Body of pancreas (tissue), 4 donors: ENCODE results near the gene UBE2E2. TPM values are rescaled to one million over a fixed set of nuclear protein-coding genes. Genes with fewer than 3 reads are reported as not detected.

ENCODE experiments used
- ATAC-seq: fragments of 150-250 bp; one replicate; pipeline ENCODE4 v1.9.1; 2016
- DNase-seq, 4 donors: peaks; one replicate each; pipeline ENCODE4 v3.0.0-alpha.2; 2019
- H3K27ac ChIP-seq, 4 donors: fragments of 200-600 bp; sonication (generic); 1 replicate in 3 of 4; 2 replicates in 1 of 4; pipeline versions ENCODE4 v1.5.1 to v1.6.1; 2016 to 2019; ENCODE audit warnings: mild to moderate bottlenecking in 1 of 4, mixed read lengths in 1 of 4, moderate library complexity in 1 of 4
- H3K27me3 ChIP-seq, 2 donors: fragments of 200-600 bp; sonication (generic); one replicate each; pipeline ENCODE4 v1.6.0; 2016; ENCODE audit warnings: mild to moderate bottlenecking in 1 of 2
- H3K36me3 ChIP-seq, 2 donors: fragments of 200-600 bp; sonication (generic); replicated peaks in 1 of 2; 2 replicates each; pipeline ENCODE4 v1.5.1; 2016; ENCODE audit warnings: low read depth in 2 of 2; ENCODE audit not compliant: insufficient read depth in 1 of 2
- H3K4me1 ChIP-seq: fragments of 200-600 bp; sonication (generic); one replicate; pipeline ENCODE4 v1.6.0; 2016
- H3K4me3 ChIP-seq, 2 donors: fragments of 200-600 bp; sonication (generic); 1 replicate in 1 of 2; 2 replicates in 1 of 2; pipeline ENCODE4 v1.5.1; 2016 to 2019
- H3K9me3 ChIP-seq, 3 donors: fragments of 200-600 bp; sonication (generic); 1 replicate in 2 of 3; 2 replicates in 1 of 3; pipeline ENCODE4 v1.5.1; 2016
- POLR2A ChIP-seq, 3 donors: fragments of 450-650 bp; IDR thresholded peaks; one replicate each; pipeline ENCODE4 v1.6.1; 2016; ENCODE audit warnings: antibody characterized with exemption in 3 of 3, mild to moderate bottlenecking in 2 of 3
- WGBS, 2 donors: methylation state at CpG; one replicate each; pipeline ENCODE4 v1.1.5; 2017; 5-methylcytosine and 5-hydroxymethylcytosine counted together
- intact Hi-C: fragments of 100-400 bp; cut with DNase I; formaldehyde crosslinking; loops from one replicate; pipeline ENCODE4 v1.15.1; 2023
- total RNA-seq, 2 donors: library from RNA; depleted of rRNA; stranded (reverse); fragments of >200 nt; gene quantifications; one replicate each; pipeline ENCODE4 v1.1.0, GENCODE V29; 2016
- TF ChIP-seq, protein P1 (sequence below), 7 experiments: fragments of 450-650 bp in 4 of 7; fragments of 200-600 bp in 3 of 7; sonication (generic) in 3 of 7; IDR thresholded peaks; one replicate each; pipeline ENCODE4 v1.5.1; 2016 to 2019; ENCODE audit warnings: antibody characterized with exemption in 7 of 7

UBE2E2 gene
- total RNA-seq, 2 donors from 2014 or later = 7.8 to 23.7 TPM

DNA sequence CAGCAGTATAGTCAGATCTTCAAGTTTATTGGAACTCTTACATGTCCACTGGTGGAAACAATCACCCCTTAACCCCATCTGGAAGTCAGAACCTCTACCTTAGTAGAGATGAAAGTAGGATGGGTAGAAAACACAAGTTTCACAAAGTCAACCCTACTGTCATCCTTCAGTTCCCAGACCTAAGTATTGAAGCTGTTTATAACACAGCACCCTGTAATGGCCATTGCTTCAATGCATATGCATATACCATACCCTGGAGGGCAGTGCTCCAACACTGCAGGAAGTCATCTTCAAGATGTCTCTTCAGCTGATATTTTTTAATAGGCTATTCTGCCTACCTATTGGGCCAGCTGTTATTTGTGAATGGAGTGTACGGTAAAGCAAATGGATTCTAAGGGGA is 241.3 kb downstream of the UBE2E2 start:
- no peak for DNase-seq
- intact Hi-C loops = no loop called here
- no peak for TF ChIP-seq POLR2A (IDR thresholded peaks at IDR 0.05)
- TF ChIP-seq, protein P1, sequence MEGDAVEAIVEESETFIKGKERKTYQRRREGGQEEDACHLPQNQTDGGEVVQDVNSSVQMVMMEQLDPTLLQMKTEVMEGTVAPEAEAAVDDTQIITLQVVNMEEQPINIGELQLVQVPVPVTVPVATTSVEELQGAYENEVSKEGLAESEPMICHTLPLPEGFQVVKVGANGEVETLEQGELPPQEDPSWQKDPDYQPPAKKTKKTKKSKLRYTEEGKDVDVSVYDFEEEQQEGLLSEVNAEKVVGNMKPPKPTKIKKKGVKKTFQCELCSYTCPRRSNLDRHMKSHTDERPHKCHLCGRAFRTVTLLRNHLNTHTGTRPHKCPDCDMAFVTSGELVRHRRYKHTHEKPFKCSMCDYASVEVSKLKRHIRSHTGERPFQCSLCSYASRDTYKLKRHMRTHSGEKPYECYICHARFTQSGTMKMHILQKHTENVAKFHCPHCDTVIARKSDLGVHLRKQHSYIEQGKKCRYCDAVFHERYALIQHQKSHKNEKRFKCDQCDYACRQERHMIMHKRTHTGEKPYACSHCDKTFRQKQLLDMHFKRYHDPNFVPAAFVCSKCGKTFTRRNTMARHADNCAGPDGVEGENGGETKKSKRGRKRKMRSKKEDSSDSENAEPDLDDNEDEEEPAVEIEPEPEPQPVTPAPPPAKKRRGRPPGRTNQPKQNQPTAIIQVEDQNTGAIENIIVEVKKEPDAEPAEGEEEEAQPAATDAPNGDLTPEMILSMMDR (IDR thresholded peaks at IDR 0.05) = no peak
- 100% methylated on average over 1 of the region's 1 CpG for WGBS, 2 donors
- Histone ChIP-seq H3K27me3 (no peaks in the 10 kb centered on the region), H3K36me3 (no peaks in the 10 kb centered on the region), H3K4me3 (no peak overlapping the region), H3K4me1 (no peaks in the 10 kb centered on the region), H3K27ac (no peak overlapping the region), H3K9me3 (no peaks in the 10 kb centered on the region)
- ATAC-seq = no peak

DNA sequence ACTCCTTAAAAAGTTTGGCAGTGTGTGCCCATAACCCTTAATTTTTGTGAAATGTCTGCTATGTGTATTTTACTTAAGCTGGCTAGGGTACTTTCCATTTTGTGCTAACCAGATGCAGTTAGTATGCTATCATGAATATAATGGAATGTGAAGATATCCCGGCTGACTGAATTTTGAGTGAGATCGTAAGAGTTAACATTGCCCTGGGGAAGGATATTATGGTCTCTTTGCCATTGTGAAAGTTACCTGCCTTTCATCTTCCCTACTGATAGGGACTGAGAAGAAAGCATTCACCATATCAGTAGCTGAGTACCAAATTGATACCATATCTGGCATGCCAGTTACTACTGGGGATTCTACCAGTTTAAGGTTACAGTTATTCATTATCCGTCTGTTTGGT is 243.2 kb downstream of the UBE2E2 start:
- no peak overlapping the region for H3K27ac ChIP-seq
- H3K36me3 ChIP-seq = no peaks in the 10 kb centered on the region
- no peak overlapping the region for H3K4me3 ChIP-seq
- ATAC-seq = no peak
- 87 to 88% methylated on average over 3 of the region's 3 CpGs for WGBS, 2 donors
- H3K9me3 ChIP-seq = no peaks in the 10 kb centered on the region
- intact Hi-C loops = no loop called here
- TF ChIP-seq, protein P1 (IDR thresholded peaks at IDR 0.05) = no peak
- TF ChIP-seq POLR2A (IDR thresholded peaks at IDR 0.05) = no peak
- H3K27me3 ChIP-seq = no peaks in the 10 kb centered on the region
- no peaks in the 10 kb centered on the region for H3K4me1 ChIP-seq
- DNase-seq = no peak

DNA sequence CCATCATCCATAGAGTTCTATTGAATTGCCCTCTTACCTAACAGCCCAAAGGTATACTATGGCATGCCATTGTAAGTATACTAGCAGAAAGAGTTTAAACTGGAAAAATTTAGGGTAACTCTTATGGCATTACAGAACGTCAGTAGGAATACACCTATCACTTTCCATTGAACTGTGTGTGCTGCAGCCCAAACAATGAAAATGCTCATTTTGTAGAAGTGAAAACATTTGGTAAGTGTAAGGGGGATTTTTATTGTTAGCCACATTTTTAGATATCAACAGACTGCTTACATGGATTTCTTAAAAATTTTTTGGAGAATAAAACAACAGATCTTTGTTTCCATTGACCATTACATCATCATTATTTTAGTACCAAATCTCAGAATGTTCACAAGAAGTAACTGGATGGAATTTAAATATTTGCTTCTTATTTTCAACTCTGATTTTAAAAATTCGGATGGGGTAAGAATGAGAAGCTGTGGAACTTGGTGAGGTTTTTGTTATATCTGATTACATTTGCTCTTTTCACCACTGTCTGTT is 245.9 kb downstream of the UBE2E2 start:
- no peak for ATAC-seq
- TF ChIP-seq, protein P1 (IDR thresholded peaks at IDR 0.05) = no peak
- TF ChIP-seq POLR2A (IDR thresholded peaks at IDR 0.05) = no peak
- Histone ChIP-seq H3K27me3 (no peaks in the 10 kb centered on the region), H3K4me1 (no peaks in the 10 kb centered on the region), H3K9me3 (no peaks in the 10 kb centered on the region), H3K36me3 (no peaks in the 10 kb centered on the region), H3K4me3 (no peak overlapping the region), H3K27ac (no peak overlapping the region)
- DNase-seq = no peak
- intact Hi-C loops = no loop called here
- 78 to 85% methylated on average over 2 of the region's 2 CpGs for WGBS, 2 donors

DNA sequence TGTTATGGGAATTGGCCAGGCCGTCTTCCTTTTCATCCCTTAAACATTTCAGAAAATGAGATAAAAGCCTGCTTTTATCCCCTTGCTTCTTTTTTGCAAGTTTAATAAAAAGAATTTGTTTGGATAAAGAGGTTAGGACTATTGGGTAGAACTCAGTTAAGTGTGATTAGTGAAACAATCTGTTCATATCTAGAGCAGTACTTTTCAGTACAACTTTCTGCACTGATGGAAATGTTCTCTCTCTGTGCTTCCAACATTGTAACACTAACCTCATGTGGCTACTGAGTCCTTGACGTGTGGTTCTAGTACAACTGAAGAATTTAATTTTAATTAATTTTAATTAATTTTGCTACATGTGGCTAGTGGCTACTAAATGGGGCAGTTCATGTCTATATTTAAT is 246.9 kb downstream of the UBE2E2 start:
- Histone ChIP-seq H3K27me3 (no peaks in the 10 kb centered on the region), H3K36me3 (no peaks in the 10 kb centered on the region), H3K27ac (no peak overlapping the region), H3K4me1 (no peaks in the 10 kb centered on the region), H3K9me3 (no peaks in the 10 kb centered on the region), H3K4me3 (no peak overlapping the region)
- no peak for ATAC-seq
- WGBS, 2 donors = 79 to 81% methylated on average over 2 of the region's 2 CpGs
- intact Hi-C loops = no loop called here
- DNase-seq = no peak
- no peak for TF ChIP-seq POLR2A (IDR thresholded peaks at IDR 0.05)
- TF ChIP-seq, protein P1 (IDR thresholded peaks at IDR 0.05) = no peak

DNA sequence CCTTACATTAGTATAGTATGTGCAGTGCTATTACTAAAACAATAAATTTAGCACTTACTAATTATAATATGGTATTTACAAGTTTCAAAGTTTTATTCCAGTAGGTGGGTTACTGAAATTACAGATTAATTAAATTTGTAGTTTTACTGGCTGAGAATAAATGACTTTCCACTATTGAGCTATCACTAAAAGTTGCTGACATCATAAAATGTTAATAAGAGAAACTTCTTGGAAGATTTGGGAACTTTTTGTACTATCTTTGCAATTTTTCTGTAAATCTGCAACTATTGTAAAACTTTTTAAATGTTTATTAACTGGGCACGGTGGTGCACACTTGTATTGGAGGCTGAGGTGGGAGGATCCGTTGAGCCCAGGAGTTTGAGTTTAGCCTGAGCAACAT is 247.7 kb downstream of the UBE2E2 start:
- no peak overlapping the region for H3K4me3 ChIP-seq
- no peaks in the 10 kb centered on the region for H3K27me3 ChIP-seq
- ATAC-seq = no peak
- intact Hi-C loops = no loop called here
- H3K36me3 ChIP-seq = no peaks in the 10 kb centered on the region
- no peak for TF ChIP-seq POLR2A (IDR thresholded peaks at IDR 0.05)
- TF ChIP-seq, protein P1 (IDR thresholded peaks at IDR 0.05) = no peak
- 95 to 96% methylated on average over 2 of the region's 2 CpGs for WGBS, 2 donors
- H3K4me1 ChIP-seq = no peaks in the 10 kb centered on the region
- H3K27ac ChIP-seq = no peak overlapping the region
- no peak for DNase-seq
- H3K9me3 ChIP-seq = no peaks in the 10 kb centered on the region
